HS-5 (cell line): ENCODE results near the gene CDH13.

Source experiments
- DNase-seq: peaks from one replicate; pipeline ENCODE4 v3.0.0-alpha.2; 2012; ENCODE audit warnings: low read depth

The CDH13 gene

DNA sequence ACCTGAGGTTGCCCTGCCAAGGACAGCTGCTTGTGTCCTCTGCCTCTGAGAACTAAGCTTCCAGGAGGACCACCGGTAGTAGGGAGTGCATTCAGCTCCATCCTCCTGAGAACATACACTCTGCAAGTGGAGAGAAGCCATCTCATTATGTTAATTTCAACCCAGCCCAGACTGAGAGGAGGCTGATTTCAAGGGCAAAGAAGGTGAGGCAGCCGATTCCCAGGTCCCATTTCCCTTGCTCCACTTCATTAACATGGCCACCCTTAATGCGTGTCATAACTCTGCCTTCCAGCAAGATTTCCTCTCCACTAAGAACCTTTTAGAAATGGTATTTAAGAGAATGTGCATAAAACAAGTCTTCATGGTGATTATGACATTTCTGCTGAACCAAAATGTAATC is 72.5 kb downstream of the CDH13 start:
- DNase-seq = no peak

DNA sequence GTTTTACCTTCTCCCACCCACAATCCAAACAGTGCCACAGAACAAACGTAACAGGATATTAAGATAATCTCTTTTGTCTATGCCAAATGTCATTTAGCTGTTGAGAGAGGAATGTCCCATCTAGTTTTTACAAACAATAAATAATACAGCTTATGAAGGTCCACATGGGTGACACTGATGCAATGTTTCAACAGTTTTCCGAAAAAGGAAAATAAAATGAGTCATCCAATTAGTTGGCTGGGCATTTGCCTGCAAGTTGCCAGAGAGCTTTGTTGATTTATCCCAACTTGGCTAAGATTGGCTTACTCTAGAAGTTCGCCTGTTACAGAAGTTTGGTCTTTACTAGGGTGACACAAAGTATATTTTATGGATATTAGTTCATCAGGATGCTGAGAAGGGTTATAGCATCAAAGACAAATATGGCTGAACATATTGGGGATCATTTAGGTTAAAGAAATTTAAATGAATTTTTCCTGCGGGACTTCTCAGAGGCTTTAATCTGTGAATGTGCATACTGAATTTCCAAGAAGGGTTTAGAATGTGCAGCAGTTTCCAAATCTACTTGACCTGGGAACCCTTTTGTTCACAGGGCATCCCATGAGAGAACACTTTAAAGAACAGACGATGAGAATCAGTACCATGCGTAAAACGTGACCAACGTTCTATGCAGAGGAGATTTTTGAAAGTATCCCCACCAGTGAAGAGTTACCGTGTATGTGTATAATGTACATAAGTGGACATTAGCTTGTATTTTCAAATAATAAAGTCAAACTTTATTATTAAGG is 73.1 kb downstream of the CDH13 start:
- peak; percentile 32 for DNase-seq

DNA sequence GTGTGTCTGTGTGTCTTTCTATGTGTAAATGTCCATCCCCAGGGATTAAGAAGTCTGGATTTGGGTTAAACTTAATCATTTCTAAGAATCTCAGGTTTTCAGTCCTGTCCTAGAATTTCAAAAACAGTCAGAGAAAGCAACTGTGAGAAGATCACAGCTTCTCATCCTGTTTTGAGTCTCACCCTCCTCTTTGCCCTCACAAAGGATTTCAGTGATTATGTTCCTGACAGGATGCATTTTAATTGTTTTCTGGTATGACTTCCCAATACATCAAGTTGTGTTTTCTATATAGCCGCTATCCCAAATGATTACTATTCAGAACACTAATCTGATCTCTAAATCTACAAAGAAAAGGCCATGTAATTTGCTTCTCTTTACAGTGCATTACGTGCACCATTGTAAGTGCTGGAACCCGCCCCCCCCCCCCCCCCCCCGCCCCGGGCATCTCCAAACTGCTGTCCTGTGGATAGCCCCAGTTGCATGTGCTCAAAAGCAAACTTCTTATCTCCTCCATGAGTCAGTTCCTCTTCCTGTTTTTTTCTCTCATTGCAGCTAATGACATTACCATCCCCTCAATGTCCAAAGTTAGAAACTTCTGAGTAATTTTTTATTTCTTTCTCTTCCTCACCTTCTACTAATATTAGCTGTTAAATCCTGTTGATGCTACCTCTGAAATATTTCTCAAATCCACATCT is 73.9 kb downstream of the CDH13 start:
- no peak for DNase-seq

DNA sequence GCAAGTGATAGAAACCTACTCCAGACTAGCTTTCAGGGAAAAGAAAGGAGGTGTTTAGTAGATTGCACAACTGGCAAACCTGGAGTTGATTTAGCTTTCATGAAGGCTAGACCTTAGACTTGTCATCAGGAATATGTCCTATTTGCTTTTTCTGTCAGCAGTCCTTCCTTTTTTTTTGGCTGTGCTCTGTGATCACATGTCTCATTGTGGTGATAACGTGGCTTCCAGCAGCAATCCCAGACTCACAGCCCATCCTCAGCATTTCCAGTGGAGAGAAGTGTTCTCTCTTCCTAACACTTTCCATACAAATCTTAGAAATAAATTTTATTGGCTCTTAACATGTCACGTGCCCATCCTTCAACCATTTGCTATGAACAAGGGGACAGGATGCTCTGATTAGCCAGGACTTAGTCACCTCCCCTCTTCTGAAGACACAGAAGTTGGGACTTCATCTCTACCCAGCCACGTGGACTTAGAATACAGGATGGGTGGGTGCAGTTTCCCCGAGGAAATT is 74.7 kb downstream of the CDH13 start:
- DNase-seq = no peak

DNA sequence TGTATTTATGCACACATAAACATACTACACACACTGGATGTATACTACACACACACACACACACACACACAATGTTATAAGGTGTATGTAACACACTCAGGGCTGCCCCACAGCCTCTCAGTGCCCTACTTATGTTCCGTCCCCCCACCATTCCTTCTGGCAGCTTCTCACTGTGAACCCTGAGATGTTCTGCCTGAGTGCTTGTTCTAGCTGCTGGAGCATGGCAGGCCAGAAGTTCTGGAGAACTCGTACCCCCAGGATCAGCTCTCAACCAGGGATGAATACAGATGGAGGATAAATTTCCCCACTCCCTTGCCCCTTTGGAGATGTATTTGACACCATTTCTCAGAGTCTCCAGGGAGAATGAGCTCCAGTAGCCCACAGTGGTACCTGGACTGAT is 76.4 kb downstream of the CDH13 start:
- no peak for DNase-seq

DNA sequence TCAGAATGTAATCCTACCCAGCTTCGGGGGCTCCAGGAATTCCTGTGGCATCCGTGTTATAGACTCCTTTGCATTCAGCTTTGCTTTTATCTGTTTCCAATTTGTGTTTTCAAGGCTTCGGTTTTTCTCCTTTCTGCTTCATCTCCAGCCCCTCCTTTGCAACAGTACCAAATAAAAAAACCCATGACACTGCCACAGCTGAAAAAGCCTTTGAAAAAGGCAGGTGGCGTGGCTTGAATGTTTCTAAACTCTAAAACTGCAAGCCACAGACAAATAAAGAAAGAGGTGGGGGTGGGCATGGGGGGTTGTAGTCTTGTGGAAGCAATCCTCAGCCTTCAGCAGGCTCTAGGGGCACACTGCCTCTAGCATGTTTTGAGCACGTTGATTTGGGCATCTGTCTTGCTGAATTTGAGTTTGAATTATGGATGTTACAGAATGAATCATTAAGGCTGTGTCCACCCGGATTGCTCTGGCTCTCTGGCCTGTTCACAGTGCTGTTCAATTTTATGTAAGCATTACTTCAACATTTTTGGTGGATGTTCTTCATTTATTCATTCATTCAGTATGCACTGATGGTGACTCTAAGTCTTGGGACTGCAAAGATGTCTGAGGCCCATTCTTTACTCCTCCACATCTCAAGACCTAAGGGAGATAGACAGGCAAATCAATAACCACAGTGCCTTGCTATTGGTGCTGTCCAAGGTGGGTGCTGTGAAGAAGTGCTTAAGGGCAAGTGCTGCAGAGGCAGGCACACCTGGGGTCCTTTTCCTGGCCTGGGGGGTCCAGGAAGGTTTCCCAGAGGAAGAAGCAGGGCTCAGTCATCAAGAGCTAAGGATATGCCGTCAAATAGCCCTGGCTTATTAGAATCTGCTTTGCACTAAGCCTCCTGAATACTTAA is 77.4 kb downstream of the CDH13 start:
- DNase-seq = no peak

DNA sequence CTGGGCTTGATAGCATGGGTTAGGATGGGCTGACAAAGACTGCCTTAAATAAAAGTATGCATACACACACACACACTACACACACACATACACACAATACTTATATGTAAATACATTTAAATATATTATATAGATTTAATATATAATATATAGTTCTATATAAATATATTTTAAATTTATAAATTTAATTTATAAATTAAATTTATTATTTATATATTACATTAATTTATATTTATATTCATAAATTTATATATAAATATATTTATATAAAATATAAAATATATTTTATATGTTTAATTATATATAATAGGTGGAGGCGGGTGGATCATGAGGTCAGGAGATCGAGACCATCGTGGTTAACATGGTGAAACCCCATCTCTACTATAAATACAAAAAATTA is 83.2 kb downstream of the CDH13 start:
- no peak for DNase-seq

DNA sequence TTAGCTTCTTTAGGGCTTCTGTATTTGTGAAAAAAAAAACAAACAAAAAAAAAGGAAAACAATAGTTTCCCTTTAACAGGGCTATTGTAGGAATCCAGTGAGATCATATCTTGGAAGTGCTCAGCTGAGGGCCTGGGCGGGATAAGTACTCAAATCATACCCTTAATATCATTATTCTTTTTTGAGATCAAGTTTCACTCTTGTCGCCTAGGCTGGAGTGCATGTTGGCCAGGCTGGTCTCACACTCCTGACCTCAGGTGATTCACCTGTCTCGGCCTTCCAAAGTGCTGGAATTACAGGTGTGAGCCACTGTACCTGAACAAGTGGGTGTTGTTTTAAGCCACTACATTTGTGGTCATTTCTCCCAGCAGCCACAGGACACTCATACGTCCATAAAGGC is 87.0 kb downstream of the CDH13 start:
- DNase-seq = no peak

DNA sequence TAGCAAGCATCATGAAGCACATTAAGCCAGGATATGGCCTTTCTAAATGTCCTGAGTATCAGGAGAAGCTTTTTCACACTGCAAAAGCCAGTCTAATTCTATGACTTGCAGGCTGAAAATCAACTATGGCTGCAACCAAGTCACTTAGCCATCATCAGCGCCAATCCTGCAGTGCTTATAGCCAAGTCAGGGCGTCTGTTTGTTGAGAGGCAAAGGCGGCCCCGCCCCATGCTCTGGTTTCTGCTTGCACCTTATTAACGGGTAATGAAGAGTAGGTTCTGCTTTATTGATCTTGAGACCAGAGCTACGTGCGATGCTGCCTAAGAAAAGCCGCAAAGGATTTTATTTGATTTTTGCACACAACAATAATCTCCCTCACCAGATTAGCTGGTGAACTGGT is 88.4 kb downstream of the CDH13 start:
- no peak for DNase-seq

DNA sequence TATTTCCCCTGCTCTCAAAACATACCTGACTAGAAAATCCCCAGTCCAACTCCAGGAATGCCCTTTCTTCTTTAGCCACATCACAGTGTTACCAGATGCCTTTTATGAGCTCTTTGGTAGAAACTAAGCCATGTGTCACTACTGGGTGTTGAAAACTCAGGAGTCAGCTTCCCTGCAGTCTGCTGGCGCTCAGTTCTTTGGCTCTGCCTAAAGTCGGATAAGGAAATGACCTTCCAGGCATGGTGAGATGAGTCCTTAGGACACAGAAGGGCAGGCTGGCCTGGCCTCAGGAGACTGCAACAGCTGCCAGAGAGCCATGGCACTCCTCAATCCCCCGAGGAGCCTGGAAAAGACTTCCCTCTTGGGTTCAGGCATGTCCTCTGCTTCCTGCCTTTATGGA is 89.1 kb downstream of the CDH13 start:
- no peak for DNase-seq

DNA sequence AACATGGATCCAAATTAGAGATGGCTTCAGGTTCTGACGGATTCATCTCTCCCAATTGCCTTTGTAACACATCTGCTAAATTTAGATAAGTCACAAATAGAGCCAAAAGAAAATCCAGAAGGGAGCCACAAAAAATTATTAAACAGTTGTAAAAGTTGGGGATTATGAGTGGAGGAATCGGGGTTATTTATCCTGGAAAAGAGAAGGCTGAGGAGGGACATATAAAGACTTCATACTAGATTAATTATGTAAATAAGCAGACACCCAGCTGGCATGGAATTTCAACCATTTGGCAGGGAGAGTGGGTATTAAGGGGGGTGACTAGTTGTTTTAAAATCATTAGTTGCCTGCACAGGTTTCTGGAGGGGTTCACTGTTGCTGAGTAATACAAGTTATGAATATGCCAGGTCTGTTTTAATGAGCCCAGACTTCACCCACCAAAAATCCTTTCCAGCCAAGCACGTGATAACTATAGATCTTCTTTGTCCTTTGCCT is 89.6 kb downstream of the CDH13 start:
- DNase-seq = no peak

DNA sequence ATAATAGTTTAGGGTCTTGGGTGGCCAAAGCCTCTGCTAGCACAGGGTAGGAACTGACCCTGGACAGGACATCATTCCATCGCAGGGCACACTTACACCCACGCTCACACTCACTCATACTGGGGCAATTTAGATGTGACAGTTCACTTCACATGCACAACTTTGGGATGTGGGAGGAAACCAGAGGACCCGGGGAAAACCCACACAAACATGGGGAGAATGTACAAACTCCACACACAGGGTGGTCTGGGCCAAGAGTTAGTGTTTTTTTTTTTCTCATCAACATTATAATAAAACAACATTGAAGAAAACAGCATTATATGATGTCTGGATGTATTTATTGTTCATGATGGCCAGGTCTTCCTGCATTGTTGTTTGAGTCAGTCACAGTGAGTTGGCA is 93.6 kb downstream of the CDH13 start:
- DNase-seq = no peak

DNA sequence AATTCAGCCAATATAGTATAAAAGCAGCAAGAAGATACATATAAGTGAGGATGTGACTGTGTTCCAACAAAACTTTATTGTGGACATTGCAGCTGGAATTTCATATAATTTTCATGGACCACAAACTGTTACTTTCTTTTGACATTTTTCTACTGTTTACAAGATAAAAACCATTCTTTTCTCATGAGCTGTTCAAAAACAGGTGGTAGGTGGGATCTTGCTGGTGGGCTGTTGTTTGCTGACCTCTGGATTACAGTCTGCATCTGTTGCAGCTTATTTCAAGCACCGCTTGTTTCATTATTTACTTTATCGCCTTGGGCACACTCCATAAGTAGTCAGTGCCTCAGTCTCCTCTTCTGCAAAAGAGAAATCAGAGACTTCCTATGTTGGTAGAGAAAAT is 99.5 kb downstream of the CDH13 start:
- no peak for DNase-seq

DNA sequence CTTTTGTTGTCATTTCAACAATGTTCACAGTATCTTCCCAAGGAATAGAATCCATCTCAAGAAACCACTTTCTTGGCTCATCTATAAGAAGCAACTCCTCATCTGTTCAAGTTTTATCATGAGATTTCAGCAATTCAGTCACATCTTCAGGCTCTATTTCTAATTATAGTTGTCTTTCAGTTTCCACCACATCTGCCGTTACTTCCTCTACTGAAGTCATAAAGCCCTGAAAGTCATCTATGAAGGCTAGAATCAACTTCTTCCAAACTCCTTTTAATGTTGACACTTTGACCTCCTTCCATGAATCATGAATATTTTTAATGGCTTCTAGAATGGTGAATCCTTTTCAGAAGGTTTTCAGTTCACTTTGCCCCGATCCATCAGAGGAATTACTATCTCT is 102.1 kb downstream of the CDH13 start:
- no peak for DNase-seq

DNA sequence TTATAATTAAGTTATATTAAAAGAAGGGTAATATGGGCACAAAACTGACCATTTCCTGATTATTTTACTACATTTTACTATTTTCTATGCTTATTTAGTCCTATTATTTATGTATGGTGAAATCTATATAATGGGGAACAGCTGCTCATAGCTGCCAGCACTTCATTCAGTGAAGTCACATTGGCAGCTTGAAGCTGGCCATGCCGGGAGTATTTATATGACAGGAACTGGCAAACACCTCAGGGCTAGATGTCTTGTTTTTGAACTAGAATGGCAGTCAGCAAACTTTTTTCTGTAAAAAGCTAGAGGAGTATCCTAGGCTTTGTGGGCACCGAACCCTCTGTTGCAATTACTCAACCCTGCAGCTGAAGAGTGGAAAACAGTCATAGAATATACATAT is 104.1 kb downstream of the CDH13 start:
- no peak for DNase-seq

DNA sequence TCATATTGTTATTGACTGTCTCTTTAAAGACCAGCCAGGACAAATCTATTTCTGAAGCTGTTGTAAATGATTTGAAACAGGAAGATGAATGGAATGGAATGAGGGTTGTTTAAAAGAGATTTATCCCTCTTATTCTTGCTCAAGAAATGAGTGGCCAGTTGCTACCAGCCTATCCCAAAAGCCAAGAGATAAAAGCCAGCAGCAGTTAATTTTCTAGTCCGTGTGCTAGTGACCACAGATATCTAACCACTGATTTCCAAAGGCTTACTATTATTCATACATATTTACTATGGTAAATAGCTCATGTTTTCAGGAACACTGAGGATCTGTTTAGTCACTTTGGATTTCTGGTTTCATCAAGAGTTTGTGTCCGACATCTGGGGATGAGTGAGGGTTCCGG is 105.7 kb downstream of the CDH13 start:
- DNase-seq = no peak

DNA sequence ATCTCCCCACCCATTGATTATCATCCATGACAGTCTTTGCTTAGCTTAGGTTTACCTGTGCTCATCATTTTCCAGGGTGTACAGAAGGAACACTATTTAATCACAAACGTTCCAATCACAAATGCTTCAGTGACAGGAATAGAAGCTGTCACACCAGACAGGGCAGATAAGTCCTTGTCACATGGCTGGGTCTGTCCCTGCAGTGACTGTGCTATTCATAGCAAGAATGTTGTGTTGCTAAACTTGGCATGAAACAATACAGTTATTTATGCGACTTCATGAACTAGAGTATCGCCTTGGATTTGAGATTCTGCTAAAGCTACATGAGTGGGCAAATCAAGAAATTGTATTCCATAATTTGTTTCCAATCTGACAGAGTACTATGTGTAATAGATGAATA is 108.4 kb downstream of the CDH13 start:
- no peak for DNase-seq

DNA sequence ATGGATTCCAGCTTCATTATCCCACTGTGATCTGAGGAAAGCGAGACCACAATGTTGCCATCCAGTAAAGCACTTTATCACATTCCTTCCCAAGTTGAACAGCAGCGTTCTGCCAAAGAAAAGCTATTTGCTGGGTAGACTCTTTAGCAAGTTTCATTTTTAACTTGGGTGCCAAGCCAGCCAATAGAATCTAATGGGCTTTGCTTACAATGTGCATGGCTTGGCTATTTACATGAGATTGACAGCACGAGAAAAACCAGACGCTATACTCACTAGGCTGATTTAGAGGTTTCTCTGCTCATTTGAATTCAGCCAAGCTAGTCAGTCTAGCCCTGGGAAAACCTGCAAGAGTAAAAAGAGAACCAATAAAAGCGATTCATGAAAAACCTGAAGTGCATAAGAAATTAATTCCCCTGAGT is 108.9 kb downstream of the CDH13 start:
- no peak for DNase-seq

DNA sequence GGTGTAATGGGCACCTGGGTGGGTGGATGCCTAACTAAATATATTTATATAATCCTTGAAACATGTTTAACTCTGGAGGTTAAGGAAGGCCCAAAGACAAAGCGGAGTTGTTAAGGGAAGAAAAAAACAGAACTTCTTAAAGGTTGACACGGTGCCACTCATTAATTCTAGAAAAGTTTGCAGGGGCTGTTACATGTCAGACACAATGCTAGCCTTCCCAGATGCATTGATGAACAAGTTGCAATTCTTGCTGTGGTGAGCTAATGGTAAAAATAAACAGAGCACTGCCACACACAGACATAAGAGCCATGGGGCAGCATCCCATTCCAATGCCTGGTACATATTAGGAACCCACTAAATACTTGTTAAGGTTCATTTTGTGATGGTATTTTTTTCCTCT is 109.5 kb downstream of the CDH13 start:
- no peak for DNase-seq

DNA sequence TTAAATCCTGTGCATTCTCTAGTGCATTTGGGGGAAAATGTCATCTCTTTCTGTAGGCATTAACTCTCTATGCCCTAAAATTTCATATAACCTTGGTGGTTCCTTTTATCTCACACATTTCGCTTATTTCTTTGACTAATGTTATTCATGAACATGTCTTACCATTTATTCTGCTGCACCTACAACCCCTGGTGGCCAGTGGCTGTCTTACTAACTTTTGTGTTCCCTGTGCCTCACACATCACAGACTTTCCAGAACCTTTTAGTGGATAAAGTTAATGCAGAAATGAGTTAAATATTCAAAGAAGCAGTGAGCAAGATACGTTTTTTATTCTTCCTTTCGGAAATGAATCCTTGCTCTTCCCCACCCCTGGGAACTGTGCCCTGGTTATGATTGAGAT is 111.9 kb downstream of the CDH13 start:
- DNase-seq = no peak

DNA sequence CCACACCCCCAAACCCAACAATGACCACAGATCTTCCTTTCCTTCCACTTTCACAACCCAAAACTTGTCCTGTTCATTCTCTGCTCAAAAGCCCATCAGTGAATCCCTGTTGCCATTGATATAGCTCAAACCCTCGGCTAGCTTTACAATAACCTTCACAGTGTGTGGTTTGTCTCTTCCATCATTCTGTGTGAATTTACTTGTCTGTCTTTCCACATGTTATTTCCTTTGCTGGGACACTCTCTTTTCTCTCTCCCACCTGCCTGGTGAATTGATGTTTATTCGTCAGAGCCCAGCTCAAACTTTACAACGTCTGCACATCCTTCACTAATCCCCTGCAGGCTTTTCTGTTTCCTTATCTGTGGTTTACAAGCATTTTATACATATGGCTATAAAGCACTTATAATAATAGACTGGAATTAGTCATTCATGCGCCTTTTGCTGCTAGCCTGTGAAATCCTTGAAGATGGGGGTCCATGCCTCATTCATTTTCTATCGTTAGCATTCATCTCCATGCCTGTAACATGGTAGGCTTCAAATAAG is 114.4 kb downstream of the CDH13 start:
- no peak for DNase-seq

DNA sequence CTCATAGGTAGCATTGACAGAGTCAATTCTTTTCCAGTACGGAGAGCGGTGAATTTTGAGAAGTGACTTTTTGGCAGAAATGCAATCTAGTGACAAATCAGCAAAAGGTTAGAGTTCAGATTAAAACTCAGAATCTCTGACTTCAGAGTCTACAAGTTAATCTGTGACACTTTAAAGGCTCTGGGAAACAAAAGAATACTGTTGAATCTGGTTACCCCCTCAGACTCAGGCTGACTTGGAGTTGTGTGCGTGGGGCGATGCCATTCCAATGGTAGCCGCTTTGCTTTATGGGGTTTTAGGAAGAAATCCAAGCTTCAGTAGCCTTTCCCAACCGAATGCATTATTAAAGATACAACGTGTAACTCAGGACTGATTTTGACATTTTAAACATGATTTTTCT is 118.2 kb downstream of the CDH13 start:
- DNase-seq = no peak
